Small intestine (tissue), 7 donors: ENCODE results near the gene TEKT2. TPM values are rescaled to one million over a fixed set of nuclear protein-coding genes. Genes with fewer than 3 reads are reported as not detected.

ENCODE experiments used
- DNase-seq, 2 donors: peaks; one replicate each; pipeline versions ENCODE4 v3.0.0 to v3.0.0-alpha.2; 2013
- FAIRE-seq: peaks from 2 replicates; lab custom pipeline; 2012; peaks lifted over from hg19 to GRCh38; lab: Jason Lieb, UNC
- H3K27ac ChIP-seq, 3 donors: one replicate each; pipeline ENCODE4 v1.5.1; 2013; ENCODE audit warnings: low read length in 2 of 3, mild to moderate bottlenecking in 2 of 3, control low read depth in 1 of 3, inconsistent platforms in 1 of 3, low read depth in 1 of 3, moderate library complexity in 1 of 3
- H3K27me3 ChIP-seq, 3 donors: one replicate each; pipeline ENCODE4 v1.6.1; 2013; ENCODE audit warnings: low read length in 3 of 3, inconsistent platforms in 1 of 3; ENCODE audit not compliant: control insufficient read depth in 3 of 3, insufficient read depth in 3 of 3
- H3K36me3 ChIP-seq, 3 donors: one replicate each; pipeline ENCODE4 v1.6.1; 2013; ENCODE audit warnings: low read length in 3 of 3, inconsistent platforms in 1 of 3, low read depth in 1 of 3, mild to moderate bottlenecking in 1 of 3, moderate library complexity in 1 of 3; ENCODE audit not compliant: control insufficient read depth in 3 of 3, insufficient read depth in 2 of 3
- H3K4me1 ChIP-seq, 3 donors: one replicate each; pipeline ENCODE4 v1.6.1; 2013; ENCODE audit warnings: low read length in 2 of 3, inconsistent platforms in 1 of 3, low read depth in 1 of 3, mild to moderate bottlenecking in 1 of 3, moderate library complexity in 1 of 3; ENCODE audit not compliant: control insufficient read depth in 3 of 3, insufficient read depth in 2 of 3
- H3K4me3 ChIP-seq, 3 donors: one replicate each; pipeline ENCODE4 v1.5.1; 2013; ENCODE audit warnings: low read length in 3 of 3, control low read depth in 1 of 3, inconsistent platforms in 1 of 3, low read depth in 1 of 3, mild to moderate bottlenecking in 1 of 3, moderate library complexity in 1 of 3
- H3K9me3 ChIP-seq, 2 donors: one replicate each; pipeline ENCODE4 v1.6.1; 2013; ENCODE audit warnings: low read depth in 1 of 2, low read length in 1 of 2; ENCODE audit not compliant: control insufficient read depth in 2 of 2, insufficient read depth in 1 of 2
- WGBS, 3 donors: extraction: QIAGEN DNeasy Blood & Tissue Kit; methylation state at CpG; one replicate each; pipeline ENCODE4 v1.1.7; 2013; 5-methylcytosine and 5-hydroxymethylcytosine counted together
- polyA plus RNA-seq, 4 donors: library from polyadenylated mRNA; stranded (reverse) in 3 of 4; unstranded in 1 of 4; fragments of 200-250 nt in 3 of 4; fragments of 120-200 nt in 1 of 4; gene quantifications; one replicate each; pipeline versions ENCODE4 v1.2.1 to v1.2.3, GENCODE V29; 2013
- donor health status: healthy with polysubstance abuse.
- donor health status: control.
- donor health status: control.
- donor health status: Bipolar disorder and iron deficiency.
- donor health status: healthy.

The TEKT2 gene
- polyA plus RNA-seq, 4 donors = 0.18 to 0.44 TPM; not detected in 2

- H3K27me3 ChIP-seq = no peaks in the 10 kb centered on the region
- H3K4me3 ChIP-seq = no peak overlapping the region
- no peaks in the 10 kb centered on the region for H3K9me3 ChIP-seq
- H3K27ac ChIP-seq = no peak overlapping the region
- peaks cover 0 to 16% (median 0%) of the 10 kb centered on the region in 3 donors for H3K4me1 ChIP-seq
- peaks cover 16 to 34% (median 18%) of the 10 kb centered on the region in 3 donors for H3K36me3 ChIP-seq
- FAIRE-seq (no peak), DNase-seq (peak in 1 of 2 donors; percentile 61)
- 64 to 68% (median 68%) methylated on average over 7 of the region's 7 CpGs for WGBS, 3 donors
Observed at GRCh38 chr1:36134505-36135329, 50.8 kb downstream of the TEKT2 start.

- Histone ChIP-seq H3K27ac (no peak overlapping the region), H3K4me3 (no peak overlapping the region), H3K36me3 (peaks cover 16 to 39% (median 20%) of the 10 kb centered on the region in 3 donors), H3K27me3 (no peaks in the 10 kb centered on the region), H3K4me1 (peaks cover 0 to 16% (median 0%) of the 10 kb centered on the region in 3 donors), H3K9me3 (no peaks in the 10 kb centered on the region)
- no peak for FAIRE-seq
- no peak for DNase-seq
- 79 to 83% (median 81%) methylated on average over 6 of the region's 6 CpGs for WGBS, 3 donors
Observed at GRCh38 chr1:36135330-36135667, 51.4 kb downstream of the TEKT2 start.

- H3K27ac ChIP-seq = no peak overlapping the region
- peaks cover 16 to 41% (median 21%) of the 10 kb centered on the region in 3 donors for H3K36me3 ChIP-seq
- H3K4me1 ChIP-seq = peaks cover 0 to 16% (median 0%) of the 10 kb centered on the region in 3 donors
- no peak for DNase-seq
- no peaks in the 10 kb centered on the region for H3K27me3 ChIP-seq
- no peaks in the 10 kb centered on the region for H3K9me3 ChIP-seq
- no peak overlapping the region for H3K4me3 ChIP-seq
- no peak for FAIRE-seq
Observed at GRCh38 chr1:36135796-36136195, 51.9 kb downstream of the TEKT2 start.

- Histone ChIP-seq H3K4me3 (no peak overlapping the region), H3K27me3 (no peaks in the 10 kb centered on the region), H3K27ac (peak overlapping the region in 1 of 3 donors; percentile 32), H3K9me3 (no peaks in the 10 kb centered on the region), H3K4me1 (peaks cover 0 to 16% (median 0%) of the 10 kb centered on the region in 3 donors), H3K36me3 (peaks cover 16 to 41% (median 21%) of the 10 kb centered on the region in 3 donors)
- FAIRE-seq = no peak
- 62 to 80% (median 71%) methylated on average over 1 of the region's 1 CpG for WGBS, 3 donors
- DNase-seq = no peak
Observed at GRCh38 chr1:36136535-36136934, 52.6 kb downstream of the TEKT2 start.

- Histone ChIP-seq H3K27me3 (no peaks in the 10 kb centered on the region), H3K4me3 (no peak overlapping the region), H3K27ac (no peak overlapping the region), H3K4me1 (peaks cover 0 to 16% (median 0%) of the 10 kb centered on the region in 3 donors), H3K9me3 (no peaks in the 10 kb centered on the region), H3K36me3 (peaks cover 16 to 41% (median 21%) of the 10 kb centered on the region in 3 donors)
- no peak for FAIRE-seq
- 75 to 81% (median 79%) methylated on average over 5 of the region's 5 CpGs for WGBS, 3 donors
- DNase-seq = no peak
Observed at GRCh38 chr1:36137226-36137625, 53.3 kb downstream of the TEKT2 start.

GRCh38 chr1:36137776-36138175 lies 53.9 kb downstream of the TEKT2 start:
- peaks cover 0 to 16% (median 0%) of the 10 kb centered on the region in 3 donors for H3K4me1 ChIP-seq

More at GRCh38 chr1:36137776-36138175, 53.9 kb downstream of the TEKT2 start:
- DNase-seq (no peak), FAIRE-seq (no peak)
- peaks cover 16 to 41% (median 21%) of the 10 kb centered on the region in 3 donors for H3K36me3 ChIP-seq
- no peak overlapping the region for H3K27ac ChIP-seq
- H3K4me3 ChIP-seq = no peak overlapping the region
- H3K9me3 ChIP-seq = no peaks in the 10 kb centered on the region
- 85 to 88% (median 87%) methylated on average over 3 of the region's 3 CpGs for WGBS, 3 donors
- H3K27me3 ChIP-seq = no peaks in the 10 kb centered on the region

Other genes with a start within 250 kb of the TEKT2 start
- 10 to 100 TPM in 1 of 4 donors, 1 to 10 TPM in 3; 2.4 to 16.8 (median 7.0) TPM for gene AGO1, start 200.9 kb upstream of the TEKT2 start, polyA plus RNA-seq
- 1 to 10 TPM in 3 of 4 donors, under 1 TPM in 1; 0.89 to 10.0 (median 2.4) TPM for gene AGO3, start 153.0 kb upstream of the TEKT2 start, polyA plus RNA-seq
- gene ADPRS, start 4.8 kb downstream of the TEKT2 start, polyA plus RNA-seq = 10 to 100 TPM; 24.2 to 38.4 (median 33.4) TPM
- gene COL8A2, start 41.1 kb downstream of the TEKT2 start, polyA plus RNA-seq = 1 to 10 TPM in 1 of 4 donors, under 1 TPM in 2, not detected in 1; 0.27 to 1.3 (median 0.32) TPM
- gene TRAPPC3, start 65.4 kb downstream of the TEKT2 start, polyA plus RNA-seq = 10 to 100 TPM; 61.8 to 90.5 (median 71.6) TPM
- gene MAP7D1, start 72.1 kb downstream of the TEKT2 start, polyA plus RNA-seq = 10 to 100 TPM; 27.1 to 58.6 (median 42.6) TPM
- 10 to 100 TPM; 25.9 to 93.7 (median 35.0) TPM for gene THRAP3, start 140.3 kb downstream of the TEKT2 start, polyA plus RNA-seq
- gene SH3D21, start 222.3 kb downstream of the TEKT2 start, polyA plus RNA-seq = 10 to 100 TPM in 3 of 4 donors, 1 to 10 TPM in 1; 4.0 to 26.2 (median 23.9) TPM
- gene EVA1B, start 239.6 kb downstream of the TEKT2 start, polyA plus RNA-seq = 10 to 100 TPM in 3 of 4 donors, 1 to 10 TPM in 1; 2.5 to 26.1 (median 18.4) TPM